Stomach (tissue), 9 donors: ENCODE results near the gene APCDD1L. TPM values are rescaled to one million over a fixed set of nuclear protein-coding genes. Genes with fewer than 3 reads are reported as not detected.

Source experiments
- DNase-seq, 2 donors: peaks; one replicate each; pipeline versions ENCODE4 v3.0.0 to v3.0.0-alpha.2; 2013 to 2019
- H3K27ac ChIP-seq, 5 donors: fragments of 200-600 bp in 4 of 5; sonication (generic) in 4 of 5; one replicate each; pipeline ENCODE4 v1.5.1; 2013 to 2019; ENCODE audit warnings: mild to moderate bottlenecking in 1 of 5, moderate library complexity in 1 of 5
- H3K27me3 ChIP-seq, 3 donors: fragments of 200-600 bp; sonication (generic); one replicate each; pipeline ENCODE4 v1.5.1; 2017 to 2019; ENCODE audit warnings: mixed run types in 1 of 3
- H3K36me3 ChIP-seq, 4 donors: fragments of 200-600 bp; sonication (generic); 1 replicate in 3 of 4; 2 replicates in 1 of 4; pipeline ENCODE4 v1.5.1; 2016 to 2019
- H3K4me1 ChIP-seq, 4 donors: fragments of 200-600 bp; sonication (generic); one replicate each; pipeline ENCODE4 v1.5.1; 2016 to 2019
- H3K4me3 ChIP-seq, 4 donors: fragments of 200-600 bp; sonication (generic) in 3 of 4; one replicate each; pipeline ENCODE4 v1.5.1; 2016 to 2019; ENCODE audit warnings: mild to moderate bottlenecking in 1 of 4
- H3K9me3 ChIP-seq, 4 donors: fragments of 200-600 bp; sonication (generic); one replicate each; pipeline ENCODE4 v1.5.1; 2016 to 2019
- EP300 ChIP-seq: sonication (generic); formaldehyde crosslinking; IDR thresholded peaks from one replicate; pipeline ENCODE4 v1.6.1; 2017; ENCODE audit warnings: antibody characterized with exemption
- POLR2A ChIP-seq, 4 donors: fragments of 450-650 bp; IDR thresholded peaks; one replicate each; pipeline ENCODE4 v1.6.1; 2016; ENCODE audit warnings: antibody characterized with exemption in 4 of 4, control low read depth in 2 of 4, mild to moderate bottlenecking in 1 of 4, moderate library complexity in 1 of 4
- POLR2AphosphoS5 ChIP-seq, 3 donors: sonication (generic); formaldehyde crosslinking; IDR thresholded peaks; one replicate each; pipeline ENCODE4 v1.6.1; 2016; ENCODE audit warnings: antibody characterized with exemption in 3 of 3
- WGBS, 5 donors: extraction: QIAGEN DNeasy Blood & Tissue Kit in 3 of 5; methylation state at CpG; one replicate each; pipeline versions ENCODE4 v1.1.5 to v1.1.7; 2013 to 2018; 5-methylcytosine and 5-hydroxymethylcytosine counted together
- intact Hi-C: fragments of 100-400 bp; cut with DNase I; formaldehyde crosslinking; loops from one replicate; pipeline ENCODE4 v1.15.1; 2023; ENCODE audit warnings: low total_unique reads
- polyA plus RNA-seq, 3 donors: library from polyadenylated mRNA; stranded (reverse); fragments of 200-250 nt; gene quantifications; one replicate each; pipeline ENCODE4 v1.2.3, GENCODE V29; 2013
- total RNA-seq, 5 donors: library from RNA; depleted of rRNA; stranded (reverse); fragments of >200 nt; gene quantifications; one replicate each; pipeline versions ENCODE4 v1.1.0 to v1.2.3, GENCODE V29; 2014 to 2016
- TF ChIP-seq, protein P1 (sequence below), 7 experiments: fragments of 450-650 bp in 4 of 7; fragments of 200-600 bp in 3 of 7; sonication (generic) in 3 of 7; IDR thresholded peaks; one replicate each; pipeline ENCODE4 v1.5.1; 2016 to 2019; ENCODE audit warnings: antibody characterized with exemption in 7 of 7, control low read depth in 2 of 7, mild to moderate bottlenecking in 1 of 7
- donor health status: healthy with polysubstance abuse.
- donor health status: Bipolar disorder and iron deficiency.
- donor health status: healthy.

Gene APCDD1L
- total and polyA plus RNA-seq, 8 donors: 0.12 to 2.0 (median 0.85) TPM; not detected in 4

DNA sequence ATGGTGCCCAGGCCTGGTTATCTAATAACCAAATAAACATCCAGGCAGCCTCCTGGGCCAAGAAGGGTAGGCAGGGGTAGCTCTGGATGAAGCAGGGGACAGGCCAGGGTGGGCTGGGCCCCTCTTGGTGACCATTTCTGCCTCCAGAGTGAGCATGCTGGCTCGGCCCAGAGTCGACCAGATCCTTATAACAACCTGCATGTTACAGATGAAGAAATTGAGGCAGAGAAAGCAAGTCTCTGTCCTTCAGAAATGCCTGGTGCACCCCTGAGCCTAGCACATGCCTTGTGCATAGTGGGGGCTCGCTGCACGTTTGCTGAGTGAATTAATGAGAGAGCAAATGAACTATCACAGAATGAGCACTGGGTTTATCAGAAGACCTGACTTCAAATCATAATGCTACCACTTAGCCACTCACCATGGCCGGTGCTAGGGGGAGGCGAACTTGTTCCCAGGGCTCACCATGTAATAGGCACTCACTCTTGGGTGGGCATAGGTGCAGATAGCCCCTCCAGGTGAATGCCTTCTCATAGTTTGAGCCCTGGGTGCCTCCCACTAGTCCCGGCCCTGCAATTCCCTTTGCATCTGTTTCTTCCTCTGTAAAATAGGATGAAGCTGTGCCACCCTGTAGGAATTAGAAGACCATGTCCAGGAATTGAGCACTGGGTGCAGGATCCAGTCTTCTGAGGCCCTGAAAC lies 3.8 kb upstream of the APCDD1L start:
- intact Hi-C loops: no loop called here
- 75 to 86% (median 76%) methylated on average over 7 of the region's 7 CpGs for WGBS, 5 donors
- TF ChIP-seq POLR2A (IDR thresholded peaks at IDR 0.05) (no peak), EP300 (no peak), POLR2AphosphoS5 (IDR thresholded peaks at IDR 0.05) (no peak)
- TF ChIP-seq, protein P1, sequence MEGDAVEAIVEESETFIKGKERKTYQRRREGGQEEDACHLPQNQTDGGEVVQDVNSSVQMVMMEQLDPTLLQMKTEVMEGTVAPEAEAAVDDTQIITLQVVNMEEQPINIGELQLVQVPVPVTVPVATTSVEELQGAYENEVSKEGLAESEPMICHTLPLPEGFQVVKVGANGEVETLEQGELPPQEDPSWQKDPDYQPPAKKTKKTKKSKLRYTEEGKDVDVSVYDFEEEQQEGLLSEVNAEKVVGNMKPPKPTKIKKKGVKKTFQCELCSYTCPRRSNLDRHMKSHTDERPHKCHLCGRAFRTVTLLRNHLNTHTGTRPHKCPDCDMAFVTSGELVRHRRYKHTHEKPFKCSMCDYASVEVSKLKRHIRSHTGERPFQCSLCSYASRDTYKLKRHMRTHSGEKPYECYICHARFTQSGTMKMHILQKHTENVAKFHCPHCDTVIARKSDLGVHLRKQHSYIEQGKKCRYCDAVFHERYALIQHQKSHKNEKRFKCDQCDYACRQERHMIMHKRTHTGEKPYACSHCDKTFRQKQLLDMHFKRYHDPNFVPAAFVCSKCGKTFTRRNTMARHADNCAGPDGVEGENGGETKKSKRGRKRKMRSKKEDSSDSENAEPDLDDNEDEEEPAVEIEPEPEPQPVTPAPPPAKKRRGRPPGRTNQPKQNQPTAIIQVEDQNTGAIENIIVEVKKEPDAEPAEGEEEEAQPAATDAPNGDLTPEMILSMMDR (IDR thresholded peaks at IDR 0.05): no peak
- H3K27ac ChIP-seq: no peak overlapping the region
- H3K36me3 ChIP-seq: no peaks in the 10 kb centered on the region
- H3K27me3 ChIP-seq: peaks cover 13 to 60% (median 15%) of the 10 kb centered on the region in 3 donors
- no peak for DNase-seq
- peaks cover 7 to 27% (median 18%) of the 10 kb centered on the region in 4 donors for H3K4me1 ChIP-seq
- H3K4me3 ChIP-seq: no peak overlapping the region
- no peaks in the 10 kb centered on the region for H3K9me3 ChIP-seq

DNA sequence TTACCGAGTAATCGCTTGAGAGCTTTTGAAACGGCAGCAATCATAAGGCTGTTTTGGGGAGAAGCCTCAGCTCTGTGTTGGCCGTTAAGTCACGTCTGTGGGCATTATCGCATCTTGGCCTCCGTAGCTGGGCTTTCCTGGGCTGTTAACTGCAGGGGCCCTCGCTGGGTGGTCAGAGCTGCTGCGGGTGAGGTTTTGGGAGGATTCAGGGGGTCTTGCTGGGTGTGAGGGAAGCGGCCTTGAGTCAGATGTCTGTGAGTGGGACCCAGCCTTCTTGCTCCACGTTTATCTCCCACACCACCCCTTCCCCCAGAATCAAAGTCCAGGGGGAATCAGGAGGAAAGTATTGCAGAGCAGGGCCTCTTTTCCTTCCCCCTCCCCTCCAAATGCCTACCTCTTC lies 3.2 kb upstream of the APCDD1L start:
- intact Hi-C loops: no loop called here
- TF ChIP-seq, protein P1 (IDR thresholded peaks at IDR 0.05): no peak
- DNase-seq: no peak
- WGBS, 5 donors: 48 to 63% (median 55%) methylated on average over 11 of the region's 11 CpGs
- H3K27me3 ChIP-seq: peaks cover 15 to 67% (median 22%) of the 10 kb centered on the region in 3 donors
- no peaks in the 10 kb centered on the region for H3K9me3 ChIP-seq
- H3K4me1 ChIP-seq: peaks cover 5 to 24% (median 13%) of the 10 kb centered on the region in 4 donors
- H3K27ac ChIP-seq: no peak overlapping the region
- H3K36me3 ChIP-seq: no peaks in the 10 kb centered on the region
- H3K4me3 ChIP-seq: no peak overlapping the region

DNA sequence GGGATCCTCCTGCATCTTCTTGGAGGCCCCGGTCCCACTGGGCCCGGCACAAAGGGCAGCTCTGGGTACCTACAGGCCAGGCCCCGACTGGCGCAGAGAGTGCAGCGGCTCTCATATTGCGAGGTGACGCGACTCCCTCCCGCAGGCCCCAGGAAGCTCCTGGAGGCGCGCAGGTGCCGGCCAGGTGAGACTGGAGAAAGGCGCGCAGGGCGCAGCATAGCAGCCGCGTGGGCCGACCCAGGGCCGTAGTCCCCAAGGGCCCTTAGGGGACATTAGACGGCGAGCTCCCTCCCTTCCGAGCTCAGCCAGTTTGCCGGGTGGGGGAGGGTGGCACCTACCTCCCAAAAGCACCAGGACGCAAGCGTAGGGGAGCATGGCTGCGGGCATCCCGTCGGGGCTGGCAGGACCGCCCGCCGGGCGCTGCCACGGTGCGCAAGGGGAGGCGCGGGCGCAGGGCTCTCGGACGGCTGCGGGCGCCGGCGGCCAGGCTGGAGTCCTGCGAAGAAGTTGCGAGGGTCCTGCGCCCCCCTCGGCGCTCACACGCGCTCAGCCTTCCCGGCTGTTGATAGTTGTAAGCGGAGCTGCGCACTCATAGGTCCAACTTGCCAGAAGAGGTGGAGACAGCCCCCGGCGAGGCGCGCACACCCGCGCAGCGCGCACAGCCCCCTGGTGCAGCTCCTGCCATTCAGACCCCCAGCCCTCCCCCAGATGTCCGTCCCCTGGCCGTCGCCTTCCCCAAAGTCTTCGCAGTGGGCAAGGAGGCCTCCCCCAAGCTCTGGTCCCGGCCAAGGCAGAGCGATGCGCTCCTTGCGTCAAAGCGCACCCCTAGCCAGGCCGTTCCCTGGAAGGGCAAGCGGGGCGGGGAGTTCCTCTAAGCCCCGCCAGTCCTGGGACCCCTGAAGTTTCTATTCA lies 622 bp downstream of the APCDD1L start:
- H3K4me3 ChIP-seq: peak overlapping the region; percentile 8 to 37 (median 28)
- H3K27ac ChIP-seq: no peak overlapping the region
- WGBS, 5 donors: 3 to 17% (median 5%) methylated on average over 6 to 74 of the region's 74 CpGs

More for the DNA sequence above, 622 bp downstream of the APCDD1L start:
- intact Hi-C loops: no loop called here
- H3K27me3 ChIP-seq: peaks cover 15 to 69% (median 31%) of the 10 kb centered on the region in 3 donors
- peak in 1 of 2 donors; percentile 26 for DNase-seq
- no peak for TF ChIP-seq EP300
- TF ChIP-seq POLR2A (IDR thresholded peaks at IDR 0.05): no peak
- TF ChIP-seq POLR2AphosphoS5 (IDR thresholded peaks at IDR 0.05): no peak
- TF ChIP-seq, protein P1 (IDR thresholded peaks at IDR 0.05): no peak
- no peaks in the 10 kb centered on the region for H3K9me3 ChIP-seq
- peaks cover 0 to 18% (median 6%) of the 10 kb centered on the region in 4 donors for H3K4me1 ChIP-seq
- no peaks in the 10 kb centered on the region for H3K36me3 ChIP-seq
